ENCODE results near the gene XRN2. TPM values are rescaled to one million over a fixed set of nuclear protein-coding genes. Genes with fewer than 3 reads are reported as not detected.
A peak's percentile ranks its signal among the peaks of the same experiment; 100 is the strongest.

Gene XRN2
- total and polyA plus RNA-seq, 2 of the 13 experiments (the other 11 are each of a cell fraction or from before 2014, with no cell fraction given), result 90.3 to 171 TPM

DNA sequence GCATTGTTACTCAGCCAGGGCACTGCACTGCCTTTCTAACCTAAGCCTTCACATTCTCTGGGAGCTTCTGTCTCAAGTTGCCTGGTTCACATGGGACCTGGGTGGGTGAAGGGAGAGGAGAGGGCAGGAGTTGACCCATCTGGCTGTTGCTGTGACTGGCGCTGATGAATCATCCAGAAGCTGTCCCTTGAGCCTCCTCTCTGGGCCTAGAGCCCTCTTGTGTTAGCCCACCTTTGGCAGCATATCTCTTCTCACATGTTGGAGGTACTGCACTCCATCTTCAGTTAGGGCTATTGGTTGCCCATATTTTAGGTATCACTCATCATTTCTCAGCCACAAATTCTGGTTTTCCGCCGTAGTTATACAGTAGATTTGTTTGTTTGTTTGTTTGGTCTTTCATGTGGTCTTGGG is 19.8 kb downstream of the XRN2 start:
- Histone ChIP-seq H4K20me1 (ENCODE audit: insufficient read depth, low read length) (peaks cover 67% of the 10 kb centered on the region), H3K36me3 (replicated peaks in 1 of 2; ENCODE audit: control insufficient read depth in 1 of 2, insufficient read depth in 2 of 2, low read length in 2 of 2) (peaks cover under 1 to 19% of the 10 kb centered on the region in 2 experiments), H2AFZ (ENCODE audit: low read length) (no peak overlapping the region), H3K9me3 (ENCODE audit: low read length) (peaks cover 19% of the 10 kb centered on the region), H3K27ac (ENCODE audit: extremely low read length, insufficient read depth, low read length) (no peak overlapping the region), H3K4me1 (ENCODE audit: insufficient read depth, low read length) (peaks cover 35% of the 10 kb centered on the region), H3K9ac (ENCODE audit: insufficient read depth, low read depth, low read length) (no peak overlapping the region), H3K4me3 (replicated peaks in 1 of 3; ENCODE audit: insufficient read depth in 1 of 3, low read depth in 2 of 3, low read length in 3 of 3) (no peak overlapping the region), H3K4me2 (ENCODE audit: low read depth, low read length) (no peak overlapping the region), H3K79me2 (ENCODE audit: insufficient read depth, low read length) (peaks cover 99% of the 10 kb centered on the region), H3K27me3 (ENCODE audit: control insufficient read depth in 1 of 2, insufficient read depth in 2 of 2, low read length in 2 of 2) (no peaks in the 10 kb centered on the region)
- CTCF ChIA-PET (ENCODE audit: low intra/inter-chr PET ratio, low total read pairs), result no interaction called here
- DNase-seq (ENCODE audit: low spot score) (no peak), ATAC-seq (peak; percentile 39; the same call in 1 of the 3 replicates), FAIRE-seq (no peak)
- no TSS peak for BruUV-seq (replicated peaks)
- TF ChIP-seq MYC (CRISPR knock-in tag; IDR thresholded peaks at IDR 0.05; ENCODE audit: borderline replicate concordance) (no peak), FOSL2 (CRISPR knock-in tag; IDR thresholded peaks at IDR 0.05) (peak; percentile 69), TBX2 (CRISPR knock-in tag; IDR thresholded peaks at IDR 0.05; ENCODE audit: borderline replicate concordance) (no peak), PHB2 (IDR thresholded peaks at IDR 0.05; ENCODE audit: partially characterized antibody) (no peak), ZFP62 (CRISPR knock-in tag; IDR thresholded peaks at IDR 0.05) (no peak), RBM22 (optimal IDR thresholded peaks at IDR 0.05; ENCODE audit: low read length) (peak; percentile 55), ZNF792 (CRISPR knock-in tag; IDR thresholded peaks at IDR 0.05) (no peak), GLI4 (CRISPR knock-in tag; IDR thresholded peaks at IDR 0.05; ENCODE audit: borderline replicate concordance) (no peak), POLR2A (IDR thresholded peaks at IDR 0.05; ENCODE audit: insufficient read depth in 1 of 2, low read depth in 2 of 2, low read length in 2 of 2) (0 out of 4 replicates have a peak, but pooled peaks of 1 of the 2 experiments have one; percentile 31)
- TF ChIP-seq, protein P1, sequence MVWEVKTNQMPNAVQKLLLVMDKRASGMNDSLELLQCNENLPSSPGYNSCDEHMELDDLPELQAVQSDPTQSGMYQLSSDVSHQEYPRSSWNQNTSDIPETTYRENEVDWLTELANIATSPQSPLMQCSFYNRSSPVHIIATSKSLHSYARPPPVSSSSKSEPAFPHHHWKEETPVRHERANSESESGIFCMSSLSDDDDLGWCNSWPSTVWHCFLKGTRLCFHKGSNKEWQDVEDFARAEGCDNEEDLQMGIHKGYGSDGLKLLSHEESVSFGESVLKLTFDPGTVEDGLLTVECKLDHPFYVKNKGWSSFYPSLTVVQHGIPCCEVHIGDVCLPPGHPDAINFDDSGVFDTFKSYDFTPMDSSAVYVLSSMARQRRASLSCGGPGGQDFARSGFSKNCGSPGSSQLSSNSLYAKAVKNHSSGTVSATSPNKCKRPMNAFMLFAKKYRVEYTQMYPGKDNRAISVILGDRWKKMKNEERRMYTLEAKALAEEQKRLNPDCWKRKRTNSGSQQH (CRISPR knock-in tag; IDR thresholded peaks at IDR 0.05; ENCODE audit: low read depth), result no peak
- intact Hi-C loops (cut with micrococcal nuclease; ENCODE audit: unreplicated experiment) (no loop called here), in situ Hi-C loops (cut with HindIII; ENCODE audit: extremely low pct_ligation_motif_present, low pct_unique_long_range_greater_than_20kb) (no loop called here)
- POLR2A ChIA-PET, result interaction anchor here (1.0 kb wide), 1 partner anchor 19 kb away, joined by 3 read pairs; no protein-coding TSS in a partner anchor
- WGBS (ENCODE audit: low lambda C conversion rate), result 97% methylated on average over 3 of the region's 3 CpGs

Measured in HepG2 (cell line).